Endometrium (tissue), 2 donors: ENCODE data around the gene VSIG1.

Experiments
- FAIRE-seq: peaks from 2 replicates; lab custom pipeline; 2012; peaks lifted over from hg19 to GRCh38; lab: Jason Lieb, UNC
- donor health status: control.
- donor health status: control.

The VSIG1 gene

DNA sequence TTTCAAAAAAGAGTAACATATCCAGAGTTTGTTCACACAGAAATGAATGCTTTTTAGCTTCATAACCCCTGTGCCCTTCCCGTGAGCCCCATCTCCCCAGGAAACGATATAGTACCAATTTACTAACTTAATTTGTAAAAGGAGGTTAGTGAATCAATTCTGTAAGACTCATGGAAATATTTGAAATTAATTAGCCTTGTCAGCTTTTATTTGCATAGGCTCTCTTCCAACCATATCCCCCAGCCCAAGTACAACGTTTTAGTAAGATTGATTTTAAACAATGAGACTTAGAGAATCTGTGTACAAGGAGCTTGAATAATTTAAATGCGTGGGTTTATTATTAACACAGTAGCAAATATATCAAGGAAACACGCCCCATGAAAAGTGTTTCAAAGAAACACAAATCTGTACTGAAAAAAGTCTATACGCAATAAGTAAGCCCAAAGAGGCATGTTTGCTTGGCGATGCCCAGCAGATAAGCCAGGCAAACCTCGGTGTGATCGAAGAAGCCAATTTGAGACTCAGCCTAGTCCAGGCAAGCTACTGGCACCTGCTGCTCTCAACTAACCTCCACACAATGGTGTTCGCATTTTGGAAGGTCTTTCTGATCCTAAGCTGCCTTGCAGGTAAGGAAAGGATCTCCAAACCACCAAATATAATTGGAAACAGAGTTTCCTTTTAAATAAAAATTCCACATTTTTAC is at the start of gene VSIG1:
Gene VSIG1, plus strand, starts transcription at position 512 of the 703 bp plus-strand sequence. Its CDS starts 66 bp downstream, at position 578.
- FAIRE-seq: no peak

DNA sequence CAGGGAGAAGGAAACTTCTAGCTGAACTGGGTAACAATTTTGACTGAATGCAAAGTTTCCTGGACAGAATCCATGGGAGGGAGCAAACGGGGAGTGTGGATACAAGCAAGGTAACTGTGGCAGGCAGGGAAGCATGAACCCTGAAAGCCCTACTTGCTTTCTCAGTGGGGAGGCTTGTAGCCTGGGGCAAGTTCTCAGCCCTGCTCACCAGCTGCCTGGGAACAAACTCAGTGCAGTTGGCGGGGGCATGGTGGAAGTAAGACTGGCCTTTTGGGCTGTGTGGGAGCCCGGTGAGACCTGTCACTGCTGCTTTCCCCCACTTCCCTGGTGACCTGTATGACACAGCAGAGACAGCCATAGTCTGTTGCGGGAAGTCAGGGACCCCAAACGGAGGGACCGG is 48.7 kb upstream of the VSIG1 start:
- no peak for FAIRE-seq

DNA sequence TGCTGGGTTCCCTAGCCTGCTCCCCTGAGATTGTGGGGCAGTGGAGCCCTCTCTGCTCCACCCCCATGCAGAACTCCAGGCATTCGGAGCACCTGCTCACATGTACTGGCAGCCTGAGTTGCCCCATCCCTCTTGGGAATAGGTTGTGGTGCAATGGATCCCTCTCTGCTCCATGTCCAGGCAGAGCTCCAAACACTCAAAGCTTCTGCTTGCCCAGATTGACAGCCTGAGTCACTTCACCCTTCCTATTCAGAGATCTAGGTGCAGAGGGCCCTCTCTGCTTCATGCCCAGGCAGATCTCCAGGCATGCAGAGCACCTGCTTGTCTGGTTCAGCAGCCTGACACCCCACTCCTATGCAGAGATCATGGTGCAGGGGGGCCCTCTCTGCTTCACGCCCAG is 44.1 kb upstream of the VSIG1 start:
- FAIRE-seq: no peak

DNA sequence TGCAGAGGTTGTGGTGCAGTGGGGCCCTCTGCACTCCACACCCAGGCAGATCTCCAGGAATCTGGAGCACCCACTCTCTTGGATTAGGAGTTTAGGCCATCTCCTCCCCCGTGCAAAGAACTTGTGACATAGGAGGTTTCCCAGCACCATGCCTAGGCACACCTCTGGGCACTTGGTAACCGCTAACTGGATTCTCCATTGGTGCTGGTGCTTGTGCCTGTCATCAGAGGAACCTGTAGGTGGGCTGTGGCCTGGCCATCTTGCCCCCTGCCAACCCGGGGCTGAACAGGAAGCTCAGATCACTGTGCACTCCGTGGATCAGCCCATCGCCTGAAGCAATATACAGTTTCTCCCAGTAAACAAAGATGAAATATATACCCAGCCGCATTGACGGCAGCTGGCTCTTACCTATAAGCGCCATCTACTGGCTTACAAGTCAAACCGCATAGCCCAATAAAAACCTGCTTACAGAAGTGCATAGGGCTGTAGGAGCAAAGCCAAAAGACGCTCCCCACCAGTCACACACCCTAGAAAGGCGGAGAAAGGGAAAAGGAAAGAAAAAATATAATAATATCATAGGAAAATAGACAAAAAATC is 43.5 kb upstream of the VSIG1 start:
- no peak for FAIRE-seq

DNA sequence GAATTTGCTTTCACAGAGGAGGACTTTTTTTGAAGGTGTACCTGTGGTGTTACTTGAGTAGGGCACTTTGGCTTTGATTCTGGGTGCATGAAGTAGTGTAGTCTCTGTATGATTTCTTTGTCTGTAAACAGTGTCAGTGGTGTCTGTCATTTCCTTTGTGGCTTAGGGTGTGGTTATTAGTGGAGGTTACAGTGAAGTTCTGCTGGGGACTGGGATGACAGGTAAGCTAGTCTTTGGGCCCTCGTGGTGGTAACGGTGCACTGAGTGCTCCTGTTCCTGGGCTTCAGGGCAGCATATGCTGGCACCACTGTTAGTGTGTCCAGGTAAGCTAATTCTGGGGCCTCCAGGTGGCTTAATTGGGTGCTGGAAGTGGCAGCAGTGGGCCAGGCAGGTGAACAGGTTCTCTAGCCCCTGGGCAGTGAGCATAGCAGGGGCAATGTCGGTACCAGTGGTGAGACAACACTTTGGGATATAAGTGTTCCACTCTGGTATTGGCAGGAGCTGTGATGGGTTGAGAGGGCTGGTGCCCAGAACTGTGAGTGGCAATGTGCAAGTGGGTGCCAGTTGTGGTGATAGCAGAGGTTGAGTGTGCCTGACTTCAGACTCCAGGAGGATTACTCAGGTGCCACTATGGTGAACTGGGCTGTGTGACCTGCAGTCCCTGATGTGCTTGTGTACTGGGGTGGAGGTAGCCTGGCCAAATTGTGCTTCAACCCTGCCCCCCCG is 26.0 kb upstream of the VSIG1 start:
- FAIRE-seq: no peak

DNA sequence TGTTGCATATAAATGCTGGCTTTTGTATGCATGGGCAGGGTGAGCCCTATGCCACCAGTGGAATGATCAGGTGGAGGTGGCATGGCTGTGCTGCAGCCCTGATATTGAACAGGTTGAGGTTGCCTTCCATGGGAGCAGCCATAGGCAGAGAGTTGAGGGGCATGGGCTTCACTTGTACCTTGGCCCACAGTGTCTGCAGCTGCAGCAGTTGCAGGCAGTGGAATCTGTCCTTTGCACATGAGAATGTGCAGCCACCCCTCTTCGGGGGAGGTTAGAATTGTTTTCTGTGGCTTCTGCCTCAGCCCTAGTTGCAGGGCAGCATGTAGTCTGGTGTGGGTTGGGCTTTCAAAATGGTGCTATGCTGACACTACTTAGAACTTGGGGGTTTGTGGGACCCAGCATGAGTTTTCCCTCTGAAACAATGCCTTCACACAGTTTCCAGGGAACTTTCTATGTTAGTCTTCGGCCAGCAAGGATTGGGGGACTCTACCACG is 25.4 kb upstream of the VSIG1 start:
- FAIRE-seq: no peak

DNA sequence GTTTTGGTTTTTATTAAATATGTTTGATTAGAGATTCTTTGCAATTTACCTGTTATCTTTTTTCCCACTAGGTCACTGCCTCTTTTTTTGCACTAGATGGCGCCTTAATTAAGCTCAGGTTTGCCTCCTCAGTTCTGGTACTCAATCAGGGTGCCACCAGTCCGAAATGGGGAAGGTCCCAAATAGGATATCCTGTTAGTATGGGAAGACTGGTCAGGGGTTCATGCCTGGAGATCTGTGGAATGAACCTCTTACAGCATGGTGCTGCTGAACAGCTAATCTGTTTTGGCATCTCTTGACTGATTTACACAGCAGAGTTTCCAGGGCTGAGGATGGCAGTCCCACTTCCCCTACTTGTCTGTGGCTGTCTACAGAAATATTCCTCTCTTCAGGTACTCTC is 24.2 kb upstream of the VSIG1 start:
- FAIRE-seq: no peak

DNA sequence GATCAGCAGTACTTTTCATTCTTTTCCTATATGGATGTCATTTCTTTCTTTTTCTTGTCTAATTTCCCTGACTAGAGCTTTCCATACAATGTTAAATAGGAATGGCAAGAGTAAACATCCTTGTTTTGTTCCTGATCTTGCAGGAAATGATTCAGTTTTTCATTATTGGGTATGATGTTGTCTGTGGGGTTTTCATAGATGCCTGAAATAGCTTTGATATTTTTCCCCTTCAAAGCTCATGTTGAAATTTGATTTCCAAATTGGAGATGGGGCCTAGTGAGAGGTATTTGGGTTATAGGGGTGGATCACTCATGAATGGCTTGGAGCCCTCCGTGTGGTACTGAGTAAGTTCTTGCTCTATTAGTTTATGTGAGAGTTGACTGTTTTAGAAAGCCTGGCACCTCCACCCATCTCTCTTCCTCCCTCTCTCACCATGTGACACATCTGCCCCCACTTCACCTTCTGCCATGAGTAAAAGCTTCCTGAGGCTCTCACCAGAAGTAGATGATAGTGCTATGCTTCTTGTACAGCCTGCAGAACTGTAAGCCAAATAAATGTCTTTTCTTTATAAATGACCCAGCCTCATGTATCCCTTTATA is 22.3 kb upstream of the VSIG1 start:
- FAIRE-seq: no peak

DNA sequence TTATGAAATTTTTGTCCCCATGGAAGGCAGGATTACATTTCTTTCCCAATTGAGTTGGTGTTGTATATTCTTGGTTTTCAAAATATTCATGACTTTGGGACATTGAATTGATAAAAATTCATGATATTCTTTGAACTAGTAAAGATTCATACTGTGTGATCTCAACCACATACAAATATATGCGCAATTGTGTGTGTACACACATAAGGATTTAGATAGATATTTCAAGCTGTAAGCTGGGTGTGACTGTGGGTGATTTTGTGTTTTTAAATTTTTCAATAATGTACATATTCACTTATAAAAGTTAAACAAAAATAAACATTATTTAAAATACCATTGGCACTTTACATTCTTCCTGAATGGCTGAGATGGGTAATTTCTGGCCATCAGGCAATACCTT is 19.5 kb upstream of the VSIG1 start:
- FAIRE-seq: no peak

DNA sequence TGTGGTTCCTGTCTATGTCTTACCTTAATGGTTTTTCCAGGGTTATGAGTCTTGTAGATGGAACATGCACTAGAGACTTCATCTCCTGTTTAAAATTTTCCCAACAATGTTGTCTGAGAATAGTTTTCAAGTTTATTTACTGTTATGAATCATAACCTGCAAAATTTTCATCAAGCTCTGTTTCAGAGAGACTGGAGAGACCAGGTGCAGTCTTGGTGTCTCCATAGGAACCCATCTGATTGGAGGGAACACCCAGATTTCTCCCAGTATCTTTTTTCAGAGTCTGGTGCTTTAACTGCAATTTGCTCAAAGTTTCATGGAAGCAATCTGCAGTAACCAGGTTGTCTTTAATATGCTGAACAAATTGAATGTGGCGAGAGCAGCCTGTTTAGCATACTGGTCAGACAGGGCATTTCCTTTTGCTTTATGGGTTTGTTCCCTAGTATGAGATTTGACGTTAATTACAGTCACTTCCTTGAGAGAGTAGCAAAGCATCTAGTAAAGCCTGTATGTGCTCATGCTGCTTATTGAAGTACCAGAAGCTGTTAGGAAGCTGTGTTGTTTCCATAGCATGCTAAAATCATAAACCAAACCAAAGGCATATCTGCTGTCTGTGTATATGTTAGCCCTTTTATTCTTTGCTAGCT is 18.8 kb upstream of the VSIG1 start:
- FAIRE-seq: no peak

DNA sequence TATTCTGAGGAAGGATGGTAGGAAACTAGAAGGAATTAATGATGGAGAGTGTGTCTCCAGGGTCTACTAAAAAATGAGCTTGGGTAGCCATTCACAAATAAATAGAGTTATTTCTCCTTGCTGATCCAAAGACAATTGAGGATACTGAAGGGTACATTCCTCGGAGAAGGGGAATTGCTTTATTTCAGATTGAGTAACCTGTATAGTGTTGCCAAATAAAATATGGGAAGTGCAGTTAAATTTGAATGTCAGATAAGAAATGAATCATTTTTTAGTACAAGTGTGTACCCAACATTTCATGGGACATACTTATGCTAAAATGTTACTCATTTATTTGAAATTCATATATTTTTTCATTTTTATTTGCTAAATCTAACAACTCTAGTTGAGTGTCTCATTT is 16.0 kb upstream of the VSIG1 start:
- no peak for FAIRE-seq

DNA sequence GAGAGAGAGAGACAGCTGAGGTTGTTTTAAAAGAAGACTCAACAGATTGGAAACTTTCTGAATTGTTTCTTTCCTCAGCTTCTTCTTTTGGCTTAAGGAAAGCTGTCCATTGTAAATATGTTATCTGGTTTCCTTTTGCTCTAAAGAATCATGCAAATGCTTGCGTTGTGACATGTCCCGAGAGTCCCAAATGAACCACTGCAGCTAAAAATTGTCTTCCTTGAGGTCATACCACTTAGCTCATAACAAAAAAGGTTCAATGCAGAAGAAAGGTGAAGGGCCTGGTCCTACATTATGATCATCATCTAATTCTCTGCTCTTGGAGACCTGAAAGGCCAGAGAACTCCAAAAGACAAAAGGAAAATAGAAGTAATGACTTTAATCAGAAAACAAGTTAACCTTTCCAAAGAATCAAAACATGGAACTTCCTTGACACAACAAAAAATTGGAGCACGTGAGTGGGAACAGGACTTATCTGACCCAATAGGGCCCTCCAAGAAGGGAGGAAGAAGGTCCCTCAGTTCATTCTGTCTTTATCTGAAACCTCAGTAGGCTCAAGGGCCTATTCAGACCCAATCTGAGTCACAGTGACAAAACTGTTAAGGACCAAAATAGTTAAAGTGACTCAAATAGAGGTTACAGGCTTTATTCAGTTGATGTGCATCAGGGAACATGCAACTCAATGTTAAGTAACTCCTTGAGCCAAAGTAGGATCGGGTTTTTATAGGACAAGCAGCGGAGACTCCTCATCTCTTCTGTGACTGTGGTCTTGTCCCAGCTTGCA is 14.7 kb upstream of the VSIG1 start:
- FAIRE-seq: no peak

DNA sequence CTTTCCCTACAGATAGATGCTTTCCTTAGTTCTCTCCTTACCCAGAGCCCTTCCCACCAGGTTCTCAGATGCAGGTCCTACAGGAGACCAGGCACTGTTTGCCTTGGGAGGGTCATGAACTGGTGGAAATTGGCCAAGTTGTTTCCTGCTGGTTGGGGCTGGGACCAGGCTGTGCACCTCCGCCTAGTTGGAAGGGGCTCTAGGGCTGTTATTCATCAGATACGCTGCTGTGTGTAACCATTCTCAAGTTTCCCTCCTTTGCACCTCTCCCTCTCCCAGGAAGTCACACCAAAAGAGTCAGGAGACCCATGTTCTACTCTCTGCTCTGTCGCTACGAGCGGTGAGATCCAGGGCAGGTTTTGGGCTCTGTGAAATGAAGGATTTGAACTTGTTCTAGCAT is 11.9 kb upstream of the VSIG1 start:
- no peak for FAIRE-seq

DNA sequence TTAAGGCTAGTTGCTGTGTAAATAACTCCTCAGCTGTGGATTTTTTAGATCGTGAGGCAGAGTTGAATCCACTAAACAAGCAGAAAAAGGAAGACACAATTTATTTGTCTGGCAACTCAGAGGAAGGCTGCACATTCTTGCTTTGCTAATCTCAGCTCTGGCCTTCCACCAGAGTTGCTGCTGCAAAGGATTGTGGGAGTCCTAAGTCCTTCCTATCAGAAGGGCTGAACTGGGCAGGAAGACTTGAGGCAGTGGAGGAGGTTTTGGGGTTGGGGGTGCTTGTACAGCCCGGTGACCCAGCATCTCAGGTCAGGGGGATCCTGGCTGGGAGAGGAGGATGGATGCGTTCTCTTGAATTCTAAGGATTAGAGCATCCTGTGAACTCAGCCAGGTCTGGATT is 11.0 kb upstream of the VSIG1 start:
- no peak for FAIRE-seq

DNA sequence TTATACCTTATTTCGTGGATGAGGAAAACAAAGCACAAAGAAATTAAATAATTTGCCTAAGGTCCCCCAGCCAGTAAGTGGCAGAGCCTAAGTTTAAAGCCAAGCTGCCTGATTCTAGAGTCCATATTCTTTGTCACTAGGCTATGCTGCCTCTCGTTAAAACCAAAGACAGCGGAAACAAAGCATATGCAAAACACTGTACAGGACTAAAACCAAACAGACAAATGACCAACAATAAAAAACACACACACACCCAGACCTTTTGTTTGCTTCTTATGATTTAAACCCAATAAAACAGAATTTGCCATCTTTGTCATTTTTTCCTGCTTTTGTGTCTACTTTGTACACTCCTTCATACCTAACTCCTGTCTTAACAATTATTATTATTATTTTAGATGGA is 10.1 kb upstream of the VSIG1 start:
- no peak for FAIRE-seq

DNA sequence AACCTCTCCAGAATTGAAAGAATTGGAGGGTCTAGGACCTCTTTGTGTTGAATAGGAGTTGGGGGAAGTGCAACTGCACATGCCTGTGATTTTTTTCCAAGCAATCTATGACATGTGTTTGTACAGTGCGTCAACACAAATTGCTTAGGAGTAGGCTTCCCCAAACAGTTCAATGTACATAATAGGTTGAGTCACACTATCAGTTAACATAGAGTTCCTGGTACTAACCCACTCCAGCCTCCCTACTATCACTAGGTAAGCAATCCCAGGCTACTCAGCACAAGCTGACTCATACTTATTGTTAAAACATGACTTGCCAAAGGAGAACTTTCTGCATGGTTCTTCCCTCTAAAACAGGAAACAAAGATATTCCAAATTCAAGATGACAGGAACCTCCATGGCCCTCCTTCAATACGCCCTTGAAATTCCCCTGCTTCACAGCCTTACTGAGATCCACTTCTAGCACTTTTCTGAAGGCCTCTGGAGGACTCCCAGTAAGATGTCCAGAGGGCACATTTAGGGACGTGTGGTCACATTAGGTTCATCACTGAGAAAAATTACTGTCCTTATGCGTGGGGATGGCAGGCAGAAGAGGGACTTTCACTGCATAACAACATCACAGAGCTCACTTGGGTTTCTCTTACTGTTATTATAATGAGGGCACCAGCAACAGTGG is 8.4 kb upstream of the VSIG1 start:
- no peak for FAIRE-seq

DNA sequence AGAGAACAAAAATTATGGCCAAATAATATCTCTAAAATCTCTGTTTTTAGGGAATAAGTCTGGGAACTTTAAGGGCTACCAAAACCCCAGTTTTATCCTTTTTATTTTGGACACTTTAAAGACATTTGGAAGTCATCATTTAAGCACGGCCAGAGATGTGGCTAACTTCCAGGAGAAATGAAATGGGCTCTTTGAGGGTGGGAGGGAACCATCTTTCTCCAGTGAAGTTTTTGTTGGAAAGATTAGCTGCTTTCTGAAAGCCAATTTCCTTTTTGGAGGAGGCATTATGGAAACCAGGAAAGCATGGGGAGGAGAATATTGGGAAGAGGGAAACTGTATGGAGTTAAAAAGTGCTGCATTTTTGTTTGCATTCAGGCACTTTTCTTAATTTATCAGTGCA is 4.8 kb downstream of the VSIG1 start:
- no peak for FAIRE-seq

DNA sequence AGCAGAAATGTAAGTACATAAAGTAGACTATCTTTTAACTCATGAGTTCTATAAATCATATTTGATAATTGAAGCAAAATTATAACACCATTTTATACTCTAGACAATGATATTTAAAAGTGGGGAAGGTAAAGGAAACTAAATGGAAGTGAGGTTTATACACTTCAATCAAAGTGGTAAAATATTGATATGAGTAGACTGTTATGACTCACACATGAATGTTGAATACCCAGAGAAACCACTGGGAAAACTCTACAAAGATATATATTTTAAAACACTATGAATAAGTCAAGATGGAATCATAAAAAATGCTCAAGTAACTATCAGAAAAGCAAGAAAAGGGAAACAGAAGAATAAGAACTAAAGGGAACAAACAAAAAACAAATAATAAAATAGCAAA is 8.4 kb downstream of the VSIG1 start:
- no peak for FAIRE-seq

DNA sequence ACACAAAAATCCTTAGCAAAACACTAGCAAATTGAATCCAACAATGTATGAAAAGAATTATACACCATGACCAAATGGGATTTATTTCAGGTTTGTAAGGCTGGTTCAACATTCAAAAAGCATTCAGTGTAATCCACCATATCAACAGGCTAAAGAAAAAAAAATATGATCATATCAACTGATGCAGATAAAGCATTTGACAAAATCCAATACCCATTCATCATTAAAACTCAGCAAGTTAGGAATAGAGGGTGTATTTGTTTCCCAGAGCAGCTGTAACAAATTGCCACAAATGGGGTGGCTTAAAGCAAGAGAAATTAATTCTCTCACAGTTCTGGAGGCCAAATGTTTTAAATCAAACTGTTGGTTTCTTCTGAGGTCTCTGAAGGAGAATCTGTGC is 10.7 kb downstream of the VSIG1 start:
- no peak for FAIRE-seq

DNA sequence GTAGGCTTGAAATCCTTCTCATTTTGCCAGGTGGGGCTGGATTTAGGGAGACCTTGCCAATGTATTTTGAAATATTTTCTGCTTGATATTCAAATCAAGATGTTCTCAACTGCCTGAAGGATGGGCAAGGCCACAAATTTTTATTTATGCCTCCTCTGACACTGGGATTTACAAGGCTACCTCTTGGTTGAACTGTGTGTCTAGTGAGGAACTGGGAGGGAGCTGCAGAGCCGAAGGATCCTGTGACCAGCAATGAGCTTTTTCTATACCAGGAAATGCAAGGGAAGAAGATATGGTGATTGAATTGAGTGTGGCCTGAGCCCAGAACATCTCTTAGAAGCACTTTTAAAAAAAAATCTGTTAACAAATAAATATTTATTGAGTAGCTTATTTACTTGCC is 14.9 kb downstream of the VSIG1 start:
- FAIRE-seq: no peak

DNA sequence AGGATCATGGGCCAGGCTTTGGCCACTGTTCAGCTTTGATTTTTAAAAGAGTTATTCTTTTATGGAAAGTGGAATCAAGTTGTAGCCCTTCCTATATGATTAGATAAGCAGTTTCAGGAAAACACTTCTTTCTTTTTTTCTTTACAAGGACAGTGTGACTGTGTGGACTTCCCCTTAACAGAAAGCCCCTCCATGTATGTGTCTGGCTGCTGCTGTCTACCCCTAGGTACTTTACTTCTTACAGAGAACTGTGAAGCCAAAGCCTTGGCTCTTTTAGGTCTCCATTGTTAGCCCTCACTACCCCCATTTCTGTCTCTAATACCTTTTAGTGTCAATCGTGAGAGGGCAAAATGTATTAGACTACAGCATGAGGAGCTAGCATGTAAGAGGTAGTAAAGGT is 19.1 kb downstream of the VSIG1 start:
- FAIRE-seq: no peak
